ENCODE results near the gene RNF5.

DNA sequence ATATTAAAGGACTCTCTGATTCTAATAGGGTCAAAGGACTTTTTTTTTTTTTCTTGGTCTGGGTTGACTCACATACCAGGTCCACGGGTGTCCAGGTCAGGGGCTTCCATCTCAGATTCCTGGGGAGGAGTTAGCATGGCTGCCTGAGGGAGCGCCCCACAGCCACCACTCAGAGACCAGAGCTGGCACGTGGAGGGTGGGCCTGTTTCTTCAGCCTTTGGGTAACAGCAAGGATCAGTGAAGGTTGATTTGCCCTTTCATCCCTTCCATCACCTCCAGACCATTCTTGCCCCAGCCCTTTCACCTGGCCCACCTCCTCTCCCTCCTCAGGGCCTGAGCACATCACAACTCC lies 20.1 kb downstream of the RNF5 start:
- TF ChIP-seq, protein P1, sequence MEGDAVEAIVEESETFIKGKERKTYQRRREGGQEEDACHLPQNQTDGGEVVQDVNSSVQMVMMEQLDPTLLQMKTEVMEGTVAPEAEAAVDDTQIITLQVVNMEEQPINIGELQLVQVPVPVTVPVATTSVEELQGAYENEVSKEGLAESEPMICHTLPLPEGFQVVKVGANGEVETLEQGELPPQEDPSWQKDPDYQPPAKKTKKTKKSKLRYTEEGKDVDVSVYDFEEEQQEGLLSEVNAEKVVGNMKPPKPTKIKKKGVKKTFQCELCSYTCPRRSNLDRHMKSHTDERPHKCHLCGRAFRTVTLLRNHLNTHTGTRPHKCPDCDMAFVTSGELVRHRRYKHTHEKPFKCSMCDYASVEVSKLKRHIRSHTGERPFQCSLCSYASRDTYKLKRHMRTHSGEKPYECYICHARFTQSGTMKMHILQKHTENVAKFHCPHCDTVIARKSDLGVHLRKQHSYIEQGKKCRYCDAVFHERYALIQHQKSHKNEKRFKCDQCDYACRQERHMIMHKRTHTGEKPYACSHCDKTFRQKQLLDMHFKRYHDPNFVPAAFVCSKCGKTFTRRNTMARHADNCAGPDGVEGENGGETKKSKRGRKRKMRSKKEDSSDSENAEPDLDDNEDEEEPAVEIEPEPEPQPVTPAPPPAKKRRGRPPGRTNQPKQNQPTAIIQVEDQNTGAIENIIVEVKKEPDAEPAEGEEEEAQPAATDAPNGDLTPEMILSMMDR (IDR thresholded peaks at IDR 0.05): no peak
- TF ChIP-seq POLR2AphosphoS5 (IDR thresholded peaks at IDR 0.05): no peak
- no peak for TF ChIP-seq POLR2A (IDR thresholded peaks at IDR 0.05)
